Activated CD4-positive, alpha-beta T cell treated with anti-CD3 and anti-CD28 coated beads for 36 hours (primary cell): ENCODE results near the gene MIER3. TPM values are rescaled to one million over a fixed set of nuclear protein-coding genes. Genes with fewer than 3 reads are reported as not detected.

Experiments
- ATAC-seq: fragments of 200-7000 bp; cut with Tn5 transposase; one replicate; pipeline ENCODE4 v1.10.0; 2021; ENCODE audit warnings: mild to moderate bottlenecking, moderate library complexity
- CTCF ChIA-PET: fragments of 350-600 bp; sonication (Branson Sonifier 250); formaldehyde crosslinking; loops from one replicate; lab custom pipeline; 2021; ENCODE audit warnings: antibody characterized with exemption; lab: Charles Lee
- POLR2A ChIA-PET: fragments of 350-600 bp; sonication (Branson Sonifier 250); formaldehyde crosslinking; loops from one replicate; lab custom pipeline; 2021; ENCODE audit warnings: antibody characterized with exemption, inconsistent platforms; lab: Charles Lee
- DNase-seq: peaks from one replicate; pipeline ENCODE4 v3.0.0-alpha.2; 2020
- H3K27ac Mint-ChIP-seq: one replicate; pipeline ENCODE4 v1.8.0; 2021; ENCODE audit warnings: mixed read lengths
- H3K27me3 Mint-ChIP-seq: one replicate; pipeline ENCODE4 v1.8.0; 2021; ENCODE audit warnings: mixed read lengths
- H3K36me3 Mint-ChIP-seq: one replicate; pipeline ENCODE4 v1.8.0; 2021; ENCODE audit warnings: low read depth, mixed read lengths
- H3K4me1 Mint-ChIP-seq: one replicate; pipeline ENCODE4 v1.8.0; 2021; ENCODE audit warnings: mixed read lengths
- H3K4me3 Mint-ChIP-seq: one replicate; pipeline ENCODE4 v1.8.0; 2021; ENCODE audit warnings: mild to moderate bottlenecking, moderate library complexity, mixed read lengths
- H3K9me3 Mint-ChIP-seq: one replicate; pipeline ENCODE4 v1.8.0; 2021; ENCODE audit warnings: low read depth, mixed read lengths
- intact Hi-C, 2 experiments: fragments of 100-400 bp; cut with DNase I in 1 of 2; cut with micrococcal nuclease in 1 of 2; formaldehyde crosslinking; loops; one replicate each; pipeline versions ENCODE4 v1.14.2 to v1.15.1; 2022 to 2024; cut with DNase I, micrococcal nuclease
- total RNA-seq, 2 experiments: library from RNA; stranded (reverse); gene quantifications; one replicate each; pipeline ENCODE4 v1.2.3, GENCODE V29; 2021

MIER3 gene
- total RNA-seq, 2 experiments from 2014 or later: 15.4 to 16.0 TPM

DNA sequence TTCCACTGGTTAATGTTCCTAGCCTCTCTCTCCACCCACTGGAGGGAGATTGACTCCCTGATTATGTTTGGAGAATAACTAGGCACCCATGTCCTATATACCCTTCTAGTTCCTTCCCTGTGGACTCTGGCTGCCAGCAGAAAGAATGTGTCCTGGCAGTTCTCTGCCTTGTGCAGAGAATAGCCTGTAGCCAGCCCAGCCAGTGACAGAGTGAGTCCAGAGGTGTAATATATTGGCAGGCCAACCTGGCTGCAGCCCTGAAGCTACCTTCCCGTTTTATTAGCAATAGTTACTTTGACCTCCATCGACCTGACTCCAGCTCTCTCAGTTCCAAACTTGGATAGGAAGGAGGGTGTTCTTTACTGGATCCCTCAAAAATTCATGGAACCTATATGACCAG lies 34.4 kb downstream of the MIER3 start:
- Mint-ChIP-seq H3K27ac (no peak overlapping the region), H3K4me3 (no peak overlapping the region), H3K27me3 (no peaks in the 10 kb centered on the region), H3K4me1 (no peaks in the 10 kb centered on the region), H3K36me3 (peaks cover 10% of the 10 kb centered on the region), H3K9me3 (no peaks in the 10 kb centered on the region)
- CTCF ChIA-PET: interaction anchor here (0.6 to 2.4 kb wide), 4 partner anchors 8 to 31 kb away, joined by 3 to 6 read pairs (median 4); no protein-coding TSS in a partner anchor
- DNase-seq (no peak), ATAC-seq (no peak)
- POLR2A ChIA-PET: no interaction called here
- intact Hi-C loops: no loop called here

DNA sequence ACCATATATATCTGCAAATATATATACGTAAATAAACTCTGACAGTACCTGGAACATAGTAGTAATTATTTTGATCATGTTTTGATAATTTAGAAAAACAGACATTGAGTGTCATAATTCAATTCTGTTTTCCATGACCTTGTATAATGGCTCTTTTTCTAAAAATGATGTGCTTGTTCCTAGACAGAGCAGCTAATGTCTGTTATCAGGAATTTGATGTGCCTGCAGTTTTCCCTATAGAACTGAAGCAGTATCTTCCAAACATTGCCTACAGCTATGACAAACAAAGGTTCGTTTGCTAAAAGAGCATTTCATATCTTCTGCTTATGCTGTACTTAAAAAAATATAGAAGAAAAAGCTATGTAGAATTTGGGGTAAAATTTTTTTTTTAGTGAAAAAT lies 37.2 kb downstream of the MIER3 start:
- Mint-ChIP-seq H3K9me3 (no peaks in the 10 kb centered on the region), H3K27ac (no peak overlapping the region), H3K27me3 (no peaks in the 10 kb centered on the region), H3K36me3 (peaks cover 6% of the 10 kb centered on the region), H3K4me3 (no peak overlapping the region), H3K4me1 (peaks cover 11% of the 10 kb centered on the region)
- DNase-seq: no peak
- ChIA-PET CTCF (interaction anchor here (0.6 to 1.0 kb wide), 2 partner anchors 9 to 61 kb away, joined by 3 read pairs; no protein-coding TSS in a partner anchor), POLR2A (no interaction called here)
- no peak for ATAC-seq
- intact Hi-C loops: no loop called here

DNA sequence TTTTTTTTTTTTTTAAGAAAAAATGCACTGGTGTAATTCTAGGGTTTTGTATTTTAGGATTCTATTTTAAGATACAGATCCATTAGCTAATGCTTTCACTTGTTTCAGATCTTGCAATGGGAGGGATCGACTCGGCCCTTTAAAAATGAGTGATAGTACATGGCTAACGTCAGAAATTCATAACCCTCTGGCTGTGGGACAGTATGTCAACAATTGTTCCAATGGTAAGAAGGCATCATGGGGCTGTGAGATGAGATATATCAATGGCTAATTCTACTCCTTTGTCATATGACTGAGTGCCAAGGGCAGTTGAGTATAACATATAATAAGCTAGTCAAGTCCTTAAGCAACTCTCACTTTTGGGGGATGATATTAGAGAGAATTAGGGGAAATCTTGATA lies 38.2 kb downstream of the MIER3 start:
- Mint-ChIP-seq H3K4me3 (no peak overlapping the region), H3K27ac (no peak overlapping the region), H3K4me1 (peaks cover 15% of the 10 kb centered on the region), H3K36me3 (peaks cover 6% of the 10 kb centered on the region), H3K9me3 (no peaks in the 10 kb centered on the region), H3K27me3 (no peaks in the 10 kb centered on the region)
- ChIA-PET CTCF (no interaction called here), POLR2A (no interaction called here)
- no peak for DNase-seq
- ATAC-seq: no peak
- intact Hi-C loops: no loop called here

DNA sequence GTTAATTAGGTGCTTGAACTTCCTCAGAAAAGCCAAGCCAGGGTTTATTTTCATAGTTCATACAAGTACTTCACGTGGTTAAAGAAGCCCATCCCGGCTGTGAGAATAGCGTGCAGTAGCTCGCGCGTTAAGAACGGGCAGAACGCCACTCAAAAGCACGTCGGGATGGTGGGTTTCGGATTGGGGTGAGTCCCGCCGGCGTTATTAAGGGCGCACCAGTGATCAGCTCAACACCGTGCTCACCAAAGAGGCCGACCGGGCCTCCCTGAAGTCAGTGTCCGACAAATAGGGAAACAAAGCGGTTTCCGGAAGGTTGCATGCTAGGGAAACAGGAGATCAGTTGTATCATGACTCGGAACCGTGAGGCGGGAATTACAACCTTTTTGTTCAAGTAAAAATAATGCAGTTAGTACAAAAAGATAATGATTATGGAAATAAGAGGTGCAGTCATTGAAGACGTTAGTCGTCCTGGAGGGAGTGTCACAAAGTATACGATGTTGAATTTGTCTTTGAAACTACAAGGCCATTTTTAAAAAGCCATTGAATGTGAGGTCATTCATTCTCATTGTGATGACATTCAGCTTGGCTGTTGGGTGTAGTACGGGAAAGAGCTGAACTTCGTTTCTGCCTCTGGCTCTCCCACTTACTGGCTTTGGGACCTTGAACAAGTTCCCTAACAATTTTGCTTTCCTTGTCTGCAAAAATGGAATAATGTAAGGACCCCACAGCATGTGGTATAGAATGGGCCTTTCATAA lies 41.5 kb downstream of the MIER3 start:
- no peaks in the 10 kb centered on the region for H3K9me3 Mint-ChIP-seq
- peaks cover 3% of the 10 kb centered on the region for H3K36me3 Mint-ChIP-seq
- ChIA-PET CTCF (interaction anchor here (0.6 to 1.7 kb wide), 9 partner anchors 10 to 640 kb away, joined by 3 to 8 read pairs (median 4); no protein-coding TSS in a partner anchor), POLR2A (interaction anchor here (0.6 to 1.0 kb wide), 4 partner anchors 19 to 263 kb away, joined by 3 to 4 read pairs (median 4); no protein-coding TSS in a partner anchor)
- ATAC-seq (peak; percentile 28), DNase-seq (no peak)
- peaks cover 5% of the 10 kb centered on the region for H3K27me3 Mint-ChIP-seq
- intact Hi-C loops: loop anchor here in 1 of 2 experiments (1.0 kb wide), 1 partner anchor 1550 kb away; the partner anchor contains the start of gene PLK2
- peak overlapping the region; percentile 94 for H3K27ac Mint-ChIP-seq
- H3K4me1 Mint-ChIP-seq: peaks cover 20% of the 10 kb centered on the region
- peak overlapping the region; percentile 90 for H3K4me3 Mint-ChIP-seq

DNA sequence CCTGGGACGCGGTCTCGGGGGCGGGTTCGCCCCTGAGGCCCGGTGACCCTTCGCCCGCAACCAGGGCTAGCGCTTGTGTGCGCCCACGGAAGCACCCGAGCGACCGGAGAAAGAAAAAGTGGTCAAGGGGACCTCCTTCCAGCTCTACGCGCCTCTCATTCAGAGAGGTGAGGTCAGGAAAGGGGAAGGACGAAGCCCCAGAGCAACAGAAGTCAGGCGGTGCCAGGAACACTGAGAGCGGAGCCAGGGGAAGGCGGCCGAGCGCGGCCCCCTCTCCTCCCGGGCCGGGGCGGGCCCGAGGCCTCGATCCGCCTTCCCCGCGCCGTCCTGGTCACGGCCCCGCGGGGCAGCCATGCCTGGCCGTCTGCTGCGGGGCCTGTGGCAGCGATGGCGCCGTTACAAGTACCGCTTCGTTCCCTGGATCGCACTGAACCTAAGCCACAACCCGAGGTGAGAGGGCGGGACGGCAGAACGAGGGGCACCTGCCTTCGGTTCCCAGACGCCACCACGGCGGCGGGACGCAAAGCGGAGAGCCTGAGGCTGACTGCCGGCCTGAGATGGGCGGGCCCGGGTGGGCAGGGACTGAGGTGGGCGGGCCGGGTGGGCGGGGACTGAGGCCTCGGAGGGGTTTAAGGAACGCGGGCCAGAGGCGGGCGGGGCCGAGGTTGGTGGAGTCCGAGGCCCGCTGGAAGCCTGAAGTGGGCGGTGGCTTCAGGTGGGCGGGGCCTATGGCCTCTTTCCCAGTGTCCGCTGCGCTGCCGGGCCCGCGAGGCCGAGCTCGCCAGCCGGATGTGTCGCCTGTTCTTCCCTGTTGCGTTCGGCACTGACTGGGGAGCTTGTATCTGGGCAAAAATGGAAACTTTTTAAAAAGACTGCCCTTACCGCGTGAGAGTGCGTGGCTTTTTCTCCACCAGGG lies 42.4 kb downstream of the MIER3 start, which contains the start of gene SETD9:
Gene SETD9, plus strand, starts transcription at position 303 of the 916 bp plus-strand sequence. Its CDS starts 50 bp downstream, at position 353.
- POLR2A ChIA-PET: interaction anchor here (0.6 to 1.2 kb wide), 5 partner anchors 18 to 958 kb away, joined by 3 to 4 read pairs (median 4); no protein-coding TSS in a partner anchor
- Mint-ChIP-seq H3K9me3 (no peaks in the 10 kb centered on the region), H3K36me3 (peaks cover 3% of the 10 kb centered on the region), H3K27ac (peak within 1 kb of the TSS; percentile 94), H3K27me3 (peaks cover 5% of the 10 kb centered on the region), H3K4me1 (peaks cover 20% of the 10 kb centered on the region), H3K4me3 (peak within 1 kb of the TSS; percentile 90)
- ATAC-seq (peak; percentile 92), DNase-seq (peak; percentile 97)
- CTCF ChIA-PET: interaction anchor here (0.6 to 1.7 kb wide), 7 partner anchors 9 to 639 kb away, joined by 3 to 8 read pairs (median 4); no protein-coding TSS in a partner anchor
- intact Hi-C loops: loop anchor here (1.0 to 2.0 kb wide), 8 partner anchors 41 to 1551 kb away; partner anchors contain the start of genes MAP3K1 (in 1 of the 2), MIER3 (in 1 of the 2) and PLK2 (in 1 of the 2)

DNA sequence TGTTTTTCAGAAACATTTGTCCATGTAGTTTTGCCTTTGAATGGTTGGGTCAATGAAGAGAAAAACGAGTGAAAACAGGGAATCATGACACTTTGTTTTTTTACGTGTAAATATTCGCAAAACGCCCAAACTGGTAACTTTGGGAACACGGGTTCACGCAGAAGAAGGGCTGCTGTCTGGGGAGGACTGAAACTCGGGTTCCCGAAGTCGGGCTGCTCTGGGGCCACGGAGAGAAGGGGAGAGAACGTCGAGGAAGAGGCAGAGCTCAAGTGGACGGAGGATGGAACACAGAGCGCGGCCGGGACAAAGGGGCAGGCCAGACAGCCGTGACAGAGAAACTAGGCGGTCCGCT lies 43.0 kb downstream of the MIER3 start:
- ATAC-seq (peak; percentile 1), DNase-seq (no peak)
- H3K9me3 Mint-ChIP-seq: no peaks in the 10 kb centered on the region
- CTCF ChIA-PET: interaction anchor here (1.7 kb wide), 1 partner anchor 9 kb away, joined by 6 read pairs; no protein-coding TSS in a partner anchor
- POLR2A ChIA-PET: interaction anchor here (0.6 to 1.2 kb wide), 2 partner anchors 241 to 264 kb away, joined by 3 to 4 read pairs; no protein-coding TSS in a partner anchor
- H3K27me3 Mint-ChIP-seq: peaks cover 5% of the 10 kb centered on the region
- peaks cover 2% of the 10 kb centered on the region for H3K36me3 Mint-ChIP-seq
- intact Hi-C loops: loop anchor here (1.0 to 2.0 kb wide), 7 partner anchors 41 to 638 kb away; partner anchors contain the start of genes MAP3K1 (in 1 of the 2) and MIER3 (in 1 of the 2)
- peaks cover 20% of the 10 kb centered on the region for H3K4me1 Mint-ChIP-seq
- peak overlapping the region; percentile 90 for H3K4me3 Mint-ChIP-seq
- H3K27ac Mint-ChIP-seq: peak overlapping the region; percentile 75

DNA sequence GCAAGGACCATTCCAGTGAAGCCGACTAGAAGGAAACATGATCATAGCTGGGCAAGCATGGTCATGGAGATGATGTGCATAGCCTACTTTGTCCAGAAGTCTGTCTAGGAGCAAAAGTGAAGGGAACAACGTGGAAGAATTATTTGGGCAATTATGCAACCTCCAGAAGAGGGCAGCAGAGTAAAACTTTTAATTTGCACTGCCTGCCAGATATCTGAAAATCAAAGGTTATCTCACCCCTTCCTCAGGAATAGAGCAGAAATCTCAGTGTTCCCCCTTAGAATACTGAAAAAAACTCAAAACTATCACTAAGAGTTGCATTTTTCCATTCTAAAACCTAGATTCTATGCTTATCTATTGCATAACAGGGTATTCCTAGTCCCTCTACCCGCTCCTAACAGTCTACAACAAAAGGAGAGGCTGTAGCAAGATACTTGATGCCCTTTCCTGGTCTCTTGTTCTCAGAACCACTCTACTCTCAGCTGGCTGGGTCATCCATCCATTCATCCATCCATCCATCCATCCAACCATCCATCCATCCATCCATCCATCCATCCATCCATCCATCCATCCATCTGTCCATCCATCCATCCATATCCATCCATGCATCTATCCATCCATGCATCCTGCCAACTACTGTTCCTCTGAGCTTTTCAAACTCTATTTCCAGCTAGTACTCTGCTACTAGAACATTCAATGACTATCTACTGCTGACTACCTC lies 50.9 kb downstream of the MIER3 start:
- ChIA-PET POLR2A (no interaction called here), CTCF (interaction anchor here (0.6 to 4.0 kb wide), 26 partner anchors 9 to 461 kb away, joined by 3 to 30 read pairs (median 4); partner anchors contain the start of gene SETD9)
- H3K36me3 Mint-ChIP-seq: peaks cover 7% of the 10 kb centered on the region
- H3K27me3 Mint-ChIP-seq: no peaks in the 10 kb centered on the region
- no peaks in the 10 kb centered on the region for H3K9me3 Mint-ChIP-seq
- DNase-seq: peak; percentile 36
- H3K4me1 Mint-ChIP-seq: peaks cover 5% of the 10 kb centered on the region
- peak; percentile 54 for ATAC-seq
- H3K27ac Mint-ChIP-seq: no peak overlapping the region
- no peak overlapping the region for H3K4me3 Mint-ChIP-seq
- intact Hi-C loops: loop anchor here (1.0 to 5.0 kb wide), 7 partner anchors 237 to 1561 kb away; partner anchors contain the start of gene PLK2 (in 1 of the 2)

DNA sequence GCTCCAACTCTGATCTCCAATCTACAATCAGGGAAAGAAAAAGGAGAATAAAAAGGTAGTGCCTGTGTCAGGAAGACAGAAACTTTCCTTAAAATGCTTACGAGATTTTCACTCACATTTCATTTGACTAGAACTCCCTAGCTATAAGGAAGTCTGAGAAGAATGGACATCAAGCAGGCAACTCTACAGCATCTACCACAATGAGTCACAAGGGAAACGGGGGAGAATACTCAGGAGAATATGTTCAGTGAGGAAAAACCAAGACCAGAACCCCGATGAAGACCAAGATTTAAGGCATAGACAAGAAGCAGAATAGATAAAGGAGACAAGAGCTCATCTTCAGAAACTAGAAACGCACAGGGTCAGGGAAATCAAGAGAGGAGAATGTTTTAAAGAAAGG lies 51.5 kb downstream of the MIER3 start:
- Mint-ChIP-seq H3K36me3 (peaks cover 9% of the 10 kb centered on the region), H3K4me3 (no peak overlapping the region)

DNA sequence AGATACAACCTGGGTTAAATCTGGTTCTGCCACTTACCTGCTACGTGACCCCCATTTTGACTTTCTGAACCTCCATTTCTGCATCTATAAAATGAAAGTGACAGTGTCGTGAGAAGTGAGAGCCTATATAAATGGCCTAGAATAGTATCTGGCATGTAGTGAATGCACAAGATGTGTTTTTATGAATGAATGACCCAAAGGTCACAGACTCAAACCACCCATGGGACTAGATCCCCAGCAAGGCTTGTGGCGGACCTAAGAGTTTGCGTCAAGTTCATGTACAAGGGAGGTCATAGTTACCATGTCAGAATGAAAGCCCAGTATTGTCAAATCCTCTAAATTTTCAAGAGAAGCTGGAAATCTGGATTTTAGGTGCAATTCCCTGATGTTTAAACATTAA lies 53.7 kb downstream of the MIER3 start:
- ATAC-seq (peak; percentile 8), DNase-seq (no peak)
- Mint-ChIP-seq H3K9me3 (no peaks in the 10 kb centered on the region), H3K4me1 (peaks cover 5% of the 10 kb centered on the region), H3K36me3 (peaks cover 19% of the 10 kb centered on the region), H3K4me3 (no peak overlapping the region), H3K27ac (peak overlapping the region; percentile 59), H3K27me3 (no peaks in the 10 kb centered on the region)
- ChIA-PET CTCF (interaction anchor here (0.6 to 1.3 kb wide), 5 partner anchors 30 to 472 kb away, joined by 3 to 4 read pairs (median 3); no protein-coding TSS in a partner anchor), POLR2A (no interaction called here)
- intact Hi-C loops: no loop called here

More for the DNA sequence above, 51.5 kb downstream of the MIER3 start:
- ATAC-seq (peak; percentile 28), DNase-seq (no peak)
- H3K27ac Mint-ChIP-seq: no peak overlapping the region
- intact Hi-C loops: loop anchor here (1.0 to 5.0 kb wide), 6 partner anchors 238 to 1562 kb away; partner anchors contain the start of gene PLK2 (in 1 of the 2)
- POLR2A ChIA-PET: no interaction called here
- CTCF ChIA-PET: interaction anchor here (0.6 to 4.0 kb wide), 22 partner anchors 9 to 398 kb away, joined by 3 to 30 read pairs (median 4); partner anchors contain the start of gene SETD9
- H3K4me1 Mint-ChIP-seq: peaks cover 5% of the 10 kb centered on the region
- H3K27me3 Mint-ChIP-seq: no peaks in the 10 kb centered on the region
- H3K9me3 Mint-ChIP-seq: no peaks in the 10 kb centered on the region

DNA sequence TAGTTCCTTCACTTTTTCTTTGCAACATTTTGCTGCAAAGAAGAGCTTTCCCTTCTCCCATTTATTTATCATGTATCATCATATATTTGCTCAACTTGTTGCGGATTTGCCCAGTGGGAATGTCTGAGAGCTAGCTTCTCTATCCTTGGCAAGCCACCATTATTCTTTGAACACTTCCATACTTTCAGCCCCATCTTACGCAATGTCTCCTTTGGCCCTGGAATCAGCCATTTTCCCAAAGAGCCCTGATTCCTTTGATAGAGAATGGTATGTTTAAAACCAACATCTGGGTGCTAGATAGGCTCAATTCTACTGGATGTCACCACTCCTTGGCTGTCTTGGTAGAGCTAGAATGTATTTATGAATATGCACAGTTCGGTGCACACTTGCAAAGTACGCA lies 55.2 kb downstream of the MIER3 start:
- CTCF ChIA-PET: interaction anchor here (0.5 to 1.4 kb wide), 6 partner anchors 9 to 508 kb away, joined by 3 to 4 read pairs (median 3); no protein-coding TSS in a partner anchor
- H3K27me3 Mint-ChIP-seq: no peaks in the 10 kb centered on the region
- DNase-seq (no peak), ATAC-seq (no peak)
- peaks cover 5% of the 10 kb centered on the region for H3K4me1 Mint-ChIP-seq
- no peaks in the 10 kb centered on the region for H3K9me3 Mint-ChIP-seq
- H3K27ac Mint-ChIP-seq: no peak overlapping the region
- H3K4me3 Mint-ChIP-seq: no peak overlapping the region
- intact Hi-C loops: no loop called here
- peaks cover 30% of the 10 kb centered on the region for H3K36me3 Mint-ChIP-seq
- POLR2A ChIA-PET: no interaction called here
